MCF 10A (cell line): Measurements from ENCODE around the gene SNX33. TPM values are rescaled to one million over a fixed set of nuclear protein-coding genes. Genes with fewer than 3 reads are reported as not detected.

Experiments
- BruUV-seq: library from RNA; stranded (reverse); fragments of 400-500 nt; replicated peaks from 2 replicates; lab custom pipeline; 2021; lab: Mats Ljungman, UMichigan
- CTCF ChIA-PET: fragments of 300-600 bp; sonication (Branson Sonifier 250); formaldehyde crosslinking; extraction: SDS; loops from one replicate; lab custom pipeline; 2021; ENCODE audit warnings: antibody characterized with exemption, inconsistent platforms; lab: Yijun Ruan, JAX
- POLR2A ChIA-PET: fragments of 300-600, 350-650 bp; sonication (Branson Sonifier 250); formaldehyde crosslinking; extraction: SDS; loops from one replicate; lab custom pipeline; 2020; ENCODE audit warnings: antibody characterized with exemption, inconsistent platforms; lab: Yijun Ruan, JAX
- DNase-seq: peaks from one replicate; pipeline ENCODE4 v3.0.0-alpha.2; 2018; ENCODE audit not compliant: unreplicated experiment
- H3K27ac Mint-ChIP-seq: one replicate; pipeline ENCODE4 v1.8.0; 2022; ENCODE audit warnings: mild to moderate bottlenecking, low read depth, mixed read lengths; ENCODE audit not compliant: unreplicated experiment
- H3K27me3 Mint-ChIP-seq: one replicate; pipeline ENCODE4 v1.8.0; 2022; ENCODE audit warnings: mixed read lengths; ENCODE audit not compliant: insufficient read depth, unreplicated experiment
- H3K36me3 Mint-ChIP-seq: one replicate; pipeline ENCODE4 v1.8.0; 2022; ENCODE audit warnings: mild to moderate bottlenecking, moderate library complexity, mixed read lengths; ENCODE audit not compliant: insufficient read depth, unreplicated experiment
- H3K4me1 Mint-ChIP-seq: one replicate; pipeline ENCODE4 v1.8.0; 2022; ENCODE audit warnings: mixed read lengths; ENCODE audit not compliant: insufficient read depth, unreplicated experiment
- H3K4me3 Mint-ChIP-seq: one replicate; pipeline ENCODE4 v1.8.0; 2022; ENCODE audit warnings: mild to moderate bottlenecking, moderate library complexity, mixed read lengths; ENCODE audit not compliant: unreplicated experiment
- H3K9me3 Mint-ChIP-seq: one replicate; pipeline ENCODE4 v1.8.0; 2022; ENCODE audit warnings: mixed read lengths; ENCODE audit not compliant: unreplicated experiment
- intact Hi-C: fragments of 100-400 bp; cut with micrococcal nuclease; formaldehyde crosslinking; loops from 2 replicates; pipeline ENCODE4 v1.14.1; 2022
- total RNA-seq: library from RNA; stranded (reverse); gene quantifications from 2 replicates; pipeline ENCODE4 v1.2.3, GENCODE V29; 2022
- TF ChIP-seq, protein P1 (sequence below): fragments of 200-600 bp; IDR thresholded peaks from one replicate; pipeline ENCODE4 v1.8.0; 2022; ENCODE audit warnings: antibody characterized with exemption, mild to moderate bottlenecking; ENCODE audit not compliant: unreplicated experiment

SNX33 gene
- total RNA-seq, 1 experiment from 2014 or later, result 15.2 TPM

DNA sequence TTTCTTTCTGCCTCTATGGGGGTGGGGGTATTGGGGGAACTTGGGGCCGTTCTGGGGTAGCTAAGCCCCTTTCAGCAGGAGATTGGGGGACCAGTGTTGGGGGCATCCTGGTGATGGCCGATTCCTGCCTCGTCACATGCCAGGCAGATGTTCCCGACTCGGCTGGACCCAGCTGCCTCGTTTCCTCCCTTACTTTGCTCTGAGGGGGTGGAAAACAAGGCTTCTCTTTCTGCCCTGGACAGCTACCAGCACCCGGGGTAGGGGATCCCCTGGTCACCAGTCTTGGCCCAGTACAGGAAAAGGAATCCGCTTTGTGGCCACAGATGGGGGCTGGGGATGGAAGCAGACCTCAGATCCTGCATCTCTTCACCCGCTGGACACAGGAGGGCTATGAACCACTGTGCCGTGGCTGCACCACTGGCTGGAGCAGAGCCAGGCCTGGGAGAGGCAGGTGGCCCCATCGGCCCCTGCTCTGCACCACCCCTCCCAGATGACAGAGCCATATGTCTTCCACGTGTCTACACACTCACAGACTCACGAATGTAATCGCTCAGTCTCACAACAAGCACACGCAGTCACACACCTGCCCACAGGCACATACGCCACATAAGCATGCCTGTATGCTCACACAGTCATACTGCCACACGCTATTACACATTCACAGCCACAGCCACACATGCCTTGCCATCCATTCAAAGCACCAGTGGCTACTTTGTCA, 12.4 kb downstream of the SNX33 start:
- Mint-ChIP-seq H3K9me3 (no peaks in the 10 kb centered on the region), H3K4me3 (no peak overlapping the region), H3K36me3 (peaks cover 12% of the 10 kb centered on the region), H3K27ac (peak overlapping the region; percentile 25), H3K4me1 (peaks cover 49% of the 10 kb centered on the region), H3K27me3 (no peaks in the 10 kb centered on the region)
- ChIA-PET POLR2A (interaction anchor here (1.2 to 4.0 kb wide), 7 partner anchors 11 to 292 kb away, joined by 5 to 120 read pairs (median 11); partner anchors contain the start of genes IMP3, MAN2C1, SIN3A and SNX33), CTCF (interaction anchor here (0.6 to 2.2 kb wide), 4 partner anchors 22 to 212 kb away, joined by 3 to 9 read pairs (median 4); no protein-coding TSS in a partner anchor)
- BruUV-seq, result no TSS peak
- TF ChIP-seq, protein P1, sequence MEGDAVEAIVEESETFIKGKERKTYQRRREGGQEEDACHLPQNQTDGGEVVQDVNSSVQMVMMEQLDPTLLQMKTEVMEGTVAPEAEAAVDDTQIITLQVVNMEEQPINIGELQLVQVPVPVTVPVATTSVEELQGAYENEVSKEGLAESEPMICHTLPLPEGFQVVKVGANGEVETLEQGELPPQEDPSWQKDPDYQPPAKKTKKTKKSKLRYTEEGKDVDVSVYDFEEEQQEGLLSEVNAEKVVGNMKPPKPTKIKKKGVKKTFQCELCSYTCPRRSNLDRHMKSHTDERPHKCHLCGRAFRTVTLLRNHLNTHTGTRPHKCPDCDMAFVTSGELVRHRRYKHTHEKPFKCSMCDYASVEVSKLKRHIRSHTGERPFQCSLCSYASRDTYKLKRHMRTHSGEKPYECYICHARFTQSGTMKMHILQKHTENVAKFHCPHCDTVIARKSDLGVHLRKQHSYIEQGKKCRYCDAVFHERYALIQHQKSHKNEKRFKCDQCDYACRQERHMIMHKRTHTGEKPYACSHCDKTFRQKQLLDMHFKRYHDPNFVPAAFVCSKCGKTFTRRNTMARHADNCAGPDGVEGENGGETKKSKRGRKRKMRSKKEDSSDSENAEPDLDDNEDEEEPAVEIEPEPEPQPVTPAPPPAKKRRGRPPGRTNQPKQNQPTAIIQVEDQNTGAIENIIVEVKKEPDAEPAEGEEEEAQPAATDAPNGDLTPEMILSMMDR, result no peak
- no peak for DNase-seq
- intact Hi-C loops, result no loop called here

DNA sequence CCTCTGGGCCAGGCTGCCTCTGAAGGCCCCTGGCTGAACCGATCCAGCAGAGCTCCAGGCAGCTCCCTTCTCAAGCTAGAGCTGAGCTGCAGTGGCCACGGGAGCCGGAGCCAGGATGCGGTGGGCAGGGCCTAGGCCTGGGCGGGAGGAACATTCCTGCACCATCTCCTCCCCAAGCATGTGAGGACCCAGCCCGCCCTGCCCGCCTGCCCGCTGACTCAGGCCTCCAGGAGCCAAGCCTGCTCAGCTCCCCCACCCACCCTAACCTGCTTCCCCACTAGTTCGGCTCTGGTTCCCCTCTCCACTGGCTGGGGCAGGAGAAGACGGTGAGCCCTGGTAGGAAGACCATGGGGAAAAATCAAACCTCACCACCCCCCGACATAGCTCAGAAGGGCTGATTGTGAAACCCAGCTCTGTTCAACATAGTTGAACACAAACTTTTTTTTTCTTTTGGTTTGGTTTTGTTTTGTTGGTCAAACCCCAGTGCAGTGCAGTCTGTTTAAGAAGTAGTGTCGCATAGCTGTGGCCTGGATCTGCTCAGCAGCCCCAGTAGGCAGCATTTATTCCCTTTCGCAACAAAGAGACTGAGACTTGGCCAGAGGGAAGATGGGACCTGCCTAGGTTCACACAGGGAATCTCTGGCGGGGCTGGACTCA, 13.5 kb downstream of the SNX33 start:
- POLR2A ChIA-PET, result interaction anchor here (0.6 to 4.0 kb wide), 12 partner anchors 10 to 297 kb away, joined by 3 to 120 read pairs (median 11); partner anchors contain the start of genes IMP3, MAN2C1, SIN3A and SNUPN

DNA sequence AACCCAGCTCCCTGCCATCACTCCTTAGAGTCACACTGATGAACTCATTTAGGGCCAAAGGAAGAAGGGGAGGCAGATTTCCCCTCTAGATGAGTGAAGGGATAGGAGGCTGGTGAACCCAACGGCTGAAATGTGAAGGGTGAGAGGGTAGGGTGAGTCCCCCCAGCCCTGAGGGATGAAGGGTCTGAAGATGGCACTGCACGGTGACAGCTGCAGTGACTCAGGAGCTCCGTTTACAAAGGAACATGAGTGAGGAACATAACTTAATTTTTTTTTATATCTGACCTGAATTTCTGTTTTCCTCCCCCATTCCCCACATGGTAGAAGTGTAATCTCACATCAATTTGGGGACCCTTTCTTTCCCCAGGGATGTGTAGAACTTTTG, 14.0 kb downstream of the SNX33 start:
- no TSS peak for BruUV-seq
- ChIA-PET POLR2A (interaction anchor here (0.6 to 4.0 kb wide), 10 partner anchors 9 to 298 kb away, joined by 3 to 120 read pairs (median 11); partner anchors contain the start of genes IMP3, MAN2C1, SIN3A and SNUPN), CTCF (interaction anchor here (0.7 to 2.2 kb wide), 5 partner anchors 21 to 65 kb away, joined by 3 to 9 read pairs (median 4); partner anchors contain the start of gene IMP3)
- Mint-ChIP-seq H3K9me3 (peaks cover 7% of the 10 kb centered on the region), H3K4me3 (peak overlapping the region; percentile 40), H3K27ac (peak overlapping the region; percentile 97), H3K4me1 (peaks cover 50% of the 10 kb centered on the region), H3K36me3 (peaks cover 6% of the 10 kb centered on the region), H3K27me3 (no peaks in the 10 kb centered on the region)
- intact Hi-C loops, result no loop called here
- TF ChIP-seq, protein P1, result no peak
- no peak for DNase-seq

More for the DNA sequence above, 13.5 kb downstream of the SNX33 start:
- peak; percentile 89 for DNase-seq
- Mint-ChIP-seq H3K27ac (peak overlapping the region; percentile 97), H3K9me3 (peaks cover 7% of the 10 kb centered on the region), H3K27me3 (no peaks in the 10 kb centered on the region), H3K36me3 (peaks cover 6% of the 10 kb centered on the region), H3K4me3 (peak overlapping the region; percentile 40), H3K4me1 (peaks cover 47% of the 10 kb centered on the region)
- TSS peak; percentile 68 for BruUV-seq
- intact Hi-C loops, result no loop called here
- CTCF ChIA-PET, result interaction anchor here (0.6 to 2.2 kb wide), 6 partner anchors 10 to 213 kb away, joined by 3 to 9 read pairs (median 4); partner anchors contain the start of gene IMP3
- TF ChIP-seq, protein P1, result no peak
